ENCODE data around the gene PGAP3.

PGAP3 gene

DNA sequence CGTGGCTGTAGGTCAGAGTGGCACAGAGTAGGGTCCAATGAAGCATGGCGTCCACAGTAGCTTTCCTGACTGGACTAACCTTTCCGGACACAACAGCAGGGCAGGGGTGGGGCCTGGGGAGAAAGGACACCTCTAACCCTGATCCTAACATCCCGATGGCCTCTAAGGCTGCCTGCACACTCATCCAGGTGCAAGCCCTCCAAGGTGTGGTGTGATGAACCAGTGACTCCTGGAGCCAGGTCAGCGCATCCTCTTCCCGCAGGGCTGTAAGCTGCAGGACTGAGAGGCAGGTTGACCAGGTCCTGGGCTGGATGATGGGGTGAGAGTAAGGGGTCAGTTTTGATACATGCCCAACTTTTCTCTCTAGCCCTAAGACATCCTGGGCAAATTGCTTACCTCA is 8.9 kb upstream of the PGAP3 start:
- no peak for DNase-seq (ENCODE audit: low spot score)

GRCh38 chr17:39695089-39695474 is 7.2 kb upstream of the PGAP3 start:
- DNase-seq (ENCODE audit: low spot score): no peak

DNA sequence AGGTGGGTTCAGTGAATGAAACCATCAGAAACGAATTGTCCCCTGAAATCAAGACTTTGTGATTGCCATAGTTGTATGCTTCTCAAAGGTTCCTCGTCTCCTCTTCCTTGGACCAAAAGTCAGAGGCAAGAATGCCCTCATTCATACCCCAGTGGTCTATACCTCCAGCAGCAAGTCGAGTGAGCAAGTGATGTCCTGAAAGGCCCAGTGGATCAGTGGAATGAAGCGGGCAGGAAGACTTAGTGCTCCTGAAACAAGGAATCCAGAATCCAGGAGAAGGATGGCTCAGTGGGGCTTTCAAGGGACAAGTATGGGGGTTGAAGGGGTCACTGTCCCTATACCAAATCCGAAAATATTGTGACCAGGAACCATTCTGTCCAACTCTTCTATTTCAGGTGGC is 6.7 kb upstream of the PGAP3 start:
- no peak for DNase-seq (ENCODE audit: low spot score)

GRCh38 chr17:39688945-39689344 is 1.1 kb upstream of the PGAP3 start:
- DNase-seq (ENCODE audit: low spot score): no peak

GRCh38 chr17:39688475-39688835 is 598 bp upstream of the PGAP3 start:
- DNase-seq (ENCODE audit: low spot score): no peak

DNA sequence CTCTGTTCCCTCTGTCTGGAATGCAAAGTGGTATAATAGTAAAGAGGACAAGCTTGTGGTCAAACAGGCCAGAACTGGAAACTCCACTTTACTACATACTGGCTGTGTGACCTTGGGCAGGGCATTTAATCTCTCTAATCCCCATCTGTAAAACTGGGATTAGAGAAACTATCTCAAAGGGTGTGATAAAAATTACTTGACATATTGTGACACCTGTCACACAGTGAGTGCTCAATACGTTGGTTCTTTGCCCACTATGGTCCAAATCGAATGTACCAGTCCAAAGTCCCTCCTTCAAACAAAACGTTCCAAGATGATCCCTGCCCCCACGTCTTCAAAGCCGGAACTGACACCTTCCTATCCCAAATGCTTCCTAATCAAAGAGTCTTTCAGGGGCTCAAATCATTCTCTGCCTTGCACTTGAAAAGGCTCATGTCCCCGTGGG is 734 bp downstream of the PGAP3 start:
- no peak for DNase-seq (ENCODE audit: low spot score)

GRCh38 chr17:39684369-39685192 is 3.3 kb downstream of the PGAP3 start:
- DNase-seq (ENCODE audit: low spot score): no peak

DNA sequence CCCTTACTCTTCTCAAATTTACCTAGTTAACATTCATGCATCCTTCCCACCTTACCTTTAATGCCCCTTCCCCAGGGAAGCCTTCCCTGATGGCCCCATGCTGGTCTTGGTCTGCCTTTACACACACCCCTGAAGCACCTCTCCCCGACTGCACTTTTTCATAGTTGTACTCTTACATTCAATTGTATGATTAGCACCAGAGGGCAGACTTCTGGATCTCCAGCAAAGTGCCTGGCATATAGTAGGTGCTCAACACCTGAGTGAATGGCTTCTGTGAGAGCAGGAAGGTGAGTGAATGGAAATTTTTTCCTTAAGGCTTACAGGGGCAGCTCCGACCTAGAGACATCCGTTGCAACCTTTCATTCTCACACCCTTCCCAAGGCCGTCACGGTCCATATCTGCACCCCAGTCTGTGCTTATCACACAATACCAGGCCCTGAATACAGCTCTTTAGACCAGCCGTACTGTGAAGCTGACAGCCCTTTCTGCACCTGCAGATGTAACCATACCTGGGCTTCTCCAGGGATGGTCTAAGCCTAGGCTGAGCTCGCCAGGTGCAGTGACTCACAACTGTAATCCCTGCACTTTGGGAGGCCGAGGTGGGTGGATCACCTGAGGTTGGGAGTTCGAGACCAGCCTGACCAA is 4.4 kb downstream of the PGAP3 start:
- no peak for DNase-seq (ENCODE audit: low spot score)

DNA sequence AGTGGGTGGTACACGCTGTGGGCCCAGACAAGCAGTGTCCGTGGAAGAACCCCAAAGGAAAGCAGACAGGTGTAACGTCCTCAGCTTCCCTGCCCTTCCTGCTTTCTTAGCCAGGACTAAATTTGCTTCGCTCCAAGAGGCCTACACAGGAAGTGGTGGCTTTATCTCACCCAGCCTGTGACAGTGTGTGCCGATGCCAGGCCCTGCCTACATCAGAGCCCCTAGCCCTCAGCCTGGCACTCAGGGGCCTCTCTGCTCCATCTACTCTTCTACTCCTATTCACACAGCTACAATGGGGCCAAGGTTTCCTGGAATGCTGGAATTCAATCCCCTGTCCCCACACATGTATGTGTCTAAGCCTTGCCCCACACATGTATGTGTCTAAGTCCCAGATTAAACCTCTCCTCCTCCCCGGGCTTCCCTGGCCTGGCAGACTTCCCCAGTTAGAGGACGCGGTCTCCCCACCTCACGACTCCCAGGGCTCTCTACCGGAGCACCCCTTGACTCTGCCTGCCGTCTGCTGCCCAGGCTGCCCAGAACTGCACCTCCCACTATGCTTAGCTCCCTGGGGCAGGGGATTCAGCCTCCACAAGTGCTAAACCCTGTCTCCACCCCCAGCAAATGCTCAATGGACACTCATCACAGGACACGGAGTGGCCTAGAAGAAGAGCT is 8.2 kb downstream of the PGAP3 start:
- DNase-seq (ENCODE audit: low spot score): peak; percentile 54

GRCh38 chr17:39678340-39679116 is 9.3 kb downstream of the PGAP3 start:
- DNase-seq (ENCODE audit: low spot score): no peak

DNA sequence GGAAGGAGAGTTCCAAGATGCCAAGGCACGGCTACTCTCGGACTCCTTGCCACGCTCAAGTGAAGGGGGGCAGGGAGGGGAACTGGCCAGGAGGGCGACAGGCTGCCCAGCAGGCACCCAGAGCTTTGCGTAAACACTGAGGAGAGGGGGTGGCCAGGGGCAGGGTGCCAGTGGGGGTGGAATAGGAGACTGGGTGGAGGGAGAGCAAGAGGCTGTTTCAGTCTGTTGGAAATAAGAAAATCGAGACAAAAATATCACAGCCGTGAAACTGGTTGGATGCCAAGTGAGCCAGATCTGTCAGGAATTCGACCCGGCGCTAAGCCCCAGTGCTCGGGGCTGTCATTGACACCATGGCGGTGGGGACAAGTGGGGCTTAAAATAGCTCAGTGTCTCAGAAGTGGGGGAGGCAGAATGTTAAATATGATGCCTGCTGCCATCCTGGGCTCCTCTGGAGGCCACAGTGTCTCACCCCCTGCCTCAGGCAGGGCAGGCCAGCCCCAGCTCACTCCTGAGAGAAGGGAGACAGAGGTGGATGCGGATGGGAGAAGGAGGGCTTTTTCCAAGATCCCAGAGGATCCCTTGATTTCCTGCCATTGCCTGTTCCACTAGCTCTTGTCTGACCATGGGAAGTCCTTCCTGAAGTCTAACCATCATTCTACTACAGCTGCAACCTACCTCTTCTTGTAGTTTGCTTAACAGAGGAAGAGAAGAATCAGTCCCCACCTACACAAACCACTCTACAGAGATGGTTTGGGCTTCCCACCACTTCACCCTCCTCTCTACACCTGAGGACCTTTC is 10.1 kb downstream of the PGAP3 start:
- DNase-seq (ENCODE audit: low spot score): no peak

DNA sequence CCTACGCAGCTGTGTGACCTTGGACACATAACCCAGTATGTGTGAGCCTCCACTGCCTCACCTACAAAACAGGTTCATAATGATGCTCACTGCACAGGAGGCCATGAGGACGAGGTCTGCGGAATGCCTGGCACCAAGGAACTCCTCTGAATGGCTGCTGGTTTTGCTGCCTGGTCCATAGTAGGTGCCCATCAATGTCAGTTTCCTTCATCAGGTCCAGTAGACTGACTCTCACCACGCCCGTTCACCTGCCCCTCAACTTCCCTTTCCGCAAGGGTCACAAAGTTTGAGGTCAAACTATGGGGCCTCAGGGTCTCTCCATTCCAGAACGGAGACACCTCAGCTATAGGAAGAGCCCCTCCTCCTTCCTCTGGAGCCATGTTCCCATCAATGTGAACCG is 10.8 kb downstream of the PGAP3 start:
- DNase-seq (ENCODE audit: low spot score): no peak

DNA sequence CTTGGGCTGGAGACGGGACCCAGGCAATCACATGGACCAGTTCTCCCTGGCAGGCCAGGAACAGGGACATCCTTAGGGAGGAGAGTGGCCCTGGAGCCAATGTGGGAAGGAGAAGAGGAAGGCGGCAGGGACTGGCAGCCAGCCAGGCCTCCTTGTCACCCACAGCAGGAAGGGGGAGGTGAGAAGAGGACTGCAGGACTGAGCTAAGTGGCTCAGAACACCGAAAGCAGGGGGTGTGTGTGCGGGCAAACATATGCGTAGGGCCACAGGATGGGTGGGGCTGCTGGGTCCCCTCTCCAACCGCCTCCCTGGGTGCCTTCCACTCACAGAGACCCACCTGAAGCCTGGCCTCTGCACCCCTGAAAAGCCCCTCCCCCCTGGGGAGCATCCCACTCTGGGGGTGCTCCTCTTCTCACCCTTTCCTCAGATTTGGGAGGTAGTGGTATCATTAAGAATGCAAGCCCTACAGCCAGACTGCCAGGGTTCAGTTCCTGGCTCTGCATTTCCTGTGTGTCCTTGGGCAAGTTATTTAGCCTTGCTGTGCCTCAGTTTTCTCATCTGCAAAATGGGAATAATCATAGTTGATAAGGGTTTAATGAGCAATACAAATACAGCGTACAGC is 11.5 kb downstream of the PGAP3 start:
- peak; percentile 53 for DNase-seq (ENCODE audit: low spot score)

DNA sequence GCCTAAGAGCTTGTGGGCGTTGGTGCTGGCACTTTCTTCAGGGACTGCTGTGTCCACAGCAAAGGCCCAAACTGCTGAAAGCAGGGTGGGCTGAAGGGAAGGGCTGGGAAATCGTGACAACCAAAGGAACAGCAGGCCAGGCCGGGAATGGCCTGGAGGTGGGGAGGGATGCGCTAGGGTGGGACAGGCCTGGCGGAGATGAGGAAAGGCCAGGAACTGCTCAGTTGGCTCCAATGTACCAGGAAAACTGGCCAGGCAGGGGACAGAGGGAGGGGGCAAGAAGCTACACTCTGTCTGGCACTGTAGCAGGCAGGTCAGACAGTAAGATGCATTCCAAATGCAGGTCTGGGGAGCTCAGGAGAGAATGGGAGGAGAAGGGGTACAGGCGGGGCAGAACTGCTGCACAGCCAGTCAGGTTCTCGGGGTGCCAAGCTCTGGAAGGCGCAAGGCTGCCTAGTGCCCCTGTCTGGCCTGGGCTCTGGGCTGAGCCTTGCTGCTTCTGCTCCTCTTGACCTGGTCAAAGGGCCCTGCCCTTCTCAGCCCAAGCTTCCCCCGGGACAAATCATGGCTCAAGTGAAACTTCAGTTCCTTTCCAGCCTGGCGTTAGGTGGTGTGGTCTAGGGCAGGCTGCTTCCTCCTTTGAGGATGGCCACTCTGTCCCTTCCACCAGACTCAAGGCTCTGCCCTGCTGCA is 12.3 kb downstream of the PGAP3 start:
- no peak for DNase-seq (ENCODE audit: low spot score)

GRCh38 chr17:39674702-39675389 is 13.0 kb downstream of the PGAP3 start:
- no peak for DNase-seq (ENCODE audit: low spot score)

DNA sequence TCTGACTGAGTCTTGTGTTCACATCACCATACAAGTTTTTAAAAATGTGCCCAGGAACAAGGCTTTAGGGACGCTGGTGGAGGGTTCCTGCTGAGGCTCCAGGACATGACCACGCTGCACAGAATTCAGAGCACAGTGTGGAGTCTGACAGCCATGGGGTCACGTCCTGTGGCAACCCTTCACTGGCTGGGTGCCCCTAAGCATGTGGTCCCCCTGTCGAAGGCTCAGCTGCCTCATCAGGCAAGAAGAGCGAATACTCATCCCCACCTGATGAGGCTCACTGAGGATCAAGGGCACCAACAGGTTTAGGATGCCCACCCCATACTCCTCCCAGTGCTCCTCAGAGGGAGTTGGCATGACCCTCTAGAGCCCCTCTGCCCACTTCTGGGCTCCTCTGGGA is 13.7 kb downstream of the PGAP3 start:
- no peak for DNase-seq (ENCODE audit: low spot score)

GRCh38 chr17:39673335-39674081 is 14.3 kb downstream of the PGAP3 start:
- no peak for DNase-seq (ENCODE audit: low spot score)

DNA sequence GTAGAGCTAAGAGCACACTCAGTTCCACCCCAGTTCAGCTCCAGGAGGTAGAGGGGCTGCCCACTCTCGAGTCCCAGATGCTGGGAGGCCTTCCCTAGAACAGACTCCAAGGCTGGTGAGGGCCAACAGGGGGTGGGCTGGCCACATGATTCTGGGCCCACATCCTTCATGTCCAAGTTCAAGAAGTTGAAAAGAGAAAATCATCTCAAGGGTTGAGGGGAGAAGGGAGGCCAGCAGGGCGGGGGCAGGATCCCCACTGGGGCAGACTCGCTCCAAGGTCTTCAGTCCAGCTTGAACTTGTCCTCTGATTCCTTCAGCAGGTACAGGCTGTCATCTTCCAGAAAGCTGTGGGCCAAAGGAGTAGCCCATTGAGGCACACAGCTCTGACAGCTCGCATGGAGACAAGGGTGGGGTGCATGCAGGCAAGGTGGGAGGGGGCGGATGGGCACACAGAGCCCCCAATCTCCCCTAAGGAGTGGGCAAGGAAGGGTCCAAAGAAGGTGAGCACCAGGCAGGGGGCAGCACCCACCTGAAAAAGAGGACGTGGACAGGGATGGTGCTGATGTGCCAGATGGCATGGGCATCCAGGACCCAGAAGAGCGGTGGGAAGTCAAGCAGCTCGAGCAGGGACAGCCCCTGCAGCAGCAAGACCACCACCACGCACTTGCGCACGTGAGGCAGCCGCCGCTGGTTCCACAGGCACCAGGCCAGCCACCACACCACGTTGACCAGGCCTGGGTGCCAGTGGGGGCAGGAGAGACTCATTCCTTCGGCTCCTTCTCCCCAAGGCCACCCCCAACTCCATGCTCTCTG is 15.1 kb downstream of the PGAP3 start:
- DNase-seq (ENCODE audit: low spot score): no peak
